ENCODE results near the gene RGS7BP. TPM values are rescaled to one million over a fixed set of nuclear protein-coding genes. Genes with fewer than 3 reads are reported as not detected.

RGS7BP gene
- total and polyA plus RNA-seq, 4 donors, result 0.47 to 1.9 (median 1.1) TPM

DNA sequence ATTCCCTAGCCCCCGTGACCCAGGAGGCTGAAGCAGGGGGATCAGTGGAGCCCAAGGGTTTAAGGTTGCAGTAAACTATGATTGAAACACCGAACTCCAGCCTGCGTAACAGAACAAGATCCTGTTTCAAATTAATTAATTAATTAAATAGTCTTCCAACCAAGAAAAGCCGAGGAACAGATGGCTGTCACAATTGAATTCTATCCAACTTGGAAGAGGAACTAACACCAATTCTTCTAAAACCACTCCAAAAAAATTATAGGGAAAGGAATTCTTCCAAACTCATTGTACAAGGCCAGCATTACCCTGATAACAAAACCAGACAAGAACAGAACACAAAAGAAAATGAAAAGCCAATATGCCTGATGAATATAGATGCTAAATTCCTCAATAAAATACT is 43.4 kb upstream of the RGS7BP start:
- Histone ChIP-seq H3K9me3 (ENCODE audit: control insufficient read depth in 4 of 4, low read length in 3 of 4) (peaks cover 0 to 9% (median 3%) of the 10 kb centered on the region in 4 donors), H3K27me3 (ENCODE audit: control insufficient read depth in 4 of 4, insufficient read depth in 4 of 4, low read length in 3 of 4) (no peaks in the 10 kb centered on the region), H3K4me3 (ENCODE audit: low read depth in 1 of 3, low read length in 3 of 3) (no peak overlapping the region), H3K27ac (ENCODE audit: low read depth in 1 of 2, low read length in 2 of 2) (no peak overlapping the region), H3K36me3 (ENCODE audit: control insufficient read depth in 4 of 4, insufficient read depth in 3 of 4, low read depth in 1 of 4, low read length in 3 of 4) (no peaks in the 10 kb centered on the region), H3K4me1 (ENCODE audit: control insufficient read depth in 4 of 4, insufficient read depth in 4 of 4, low read length in 3 of 4) (no peaks in the 10 kb centered on the region), H3K9ac (ENCODE audit: low read depth in 1 of 2, low read length in 2 of 2) (no peak overlapping the region)
- TF ChIP-seq FOXA1 (IDR thresholded peaks at IDR 0.05) (no peak), JUND (IDR thresholded peaks at IDR 0.05) (no peak), NR2F2 (IDR thresholded peaks at IDR 0.05) (no peak), HNF4G (IDR thresholded peaks at IDR 0.05) (no peak), REST (IDR thresholded peaks at IDR 0.05) (no peak), YY1 (IDR thresholded peaks at IDR 0.05) (no peak)
- WGBS, result 68% methylated on average over 4 of the region's 4 CpGs
- no peak for DNase-seq (ENCODE audit: low spot score)

GRCh38 chr5:64486163-64486562 is 19.7 kb upstream of the RGS7BP start:
- Histone ChIP-seq H3K4me3 (ENCODE audit: low read depth in 1 of 3, low read length in 3 of 3) (no peak overlapping the region), H3K9me3 (ENCODE audit: control insufficient read depth in 4 of 4, low read length in 3 of 4) (peaks cover 0 to 4% (median 2%) of the 10 kb centered on the region in 4 donors), H3K36me3 (ENCODE audit: control insufficient read depth in 4 of 4, insufficient read depth in 3 of 4, low read depth in 1 of 4, low read length in 3 of 4) (no peaks in the 10 kb centered on the region), H3K4me1 (ENCODE audit: control insufficient read depth in 4 of 4, insufficient read depth in 4 of 4, low read length in 3 of 4) (no peaks in the 10 kb centered on the region), H3K27me3 (ENCODE audit: control insufficient read depth in 4 of 4, insufficient read depth in 4 of 4, low read length in 3 of 4) (no peaks in the 10 kb centered on the region), H3K9ac (ENCODE audit: low read depth in 1 of 2, low read length in 2 of 2) (no peak overlapping the region), H3K27ac (ENCODE audit: low read depth in 1 of 2, low read length in 2 of 2) (no peak overlapping the region)
- TF ChIP-seq MAX (IDR thresholded peaks at IDR 0.05), result no peak
- no peak for TF ChIP-seq EGR1 (IDR thresholded peaks at IDR 0.05; ENCODE audit: low read depth in 2 of 2)
- no peak for TF ChIP-seq GABPA (IDR thresholded peaks at IDR 0.05 in 1 of 2, conservative IDR thresholded peaks at IDR 0.05 in 1 of 2)
- no peak for TF ChIP-seq RXRA (IDR thresholded peaks at IDR 0.05)
- no peak for TF ChIP-seq TAF1 (conservative IDR thresholded peaks at IDR 0.05)
- TF ChIP-seq FOXA1 (IDR thresholded peaks at IDR 0.05), result no peak
- TF ChIP-seq HNF4A (conservative IDR thresholded peaks at IDR 0.05), result no peak
- 49% methylated on average over 2 of the region's 2 CpGs for WGBS
- no peak for DNase-seq (ENCODE audit: low spot score)

GRCh38 chr5:64487283-64487682 is 18.5 kb upstream of the RGS7BP start:
- H3K4me1 ChIP-seq (ENCODE audit: control insufficient read depth in 4 of 4, insufficient read depth in 4 of 4, low read length in 3 of 4), result no peaks in the 10 kb centered on the region
- no peak overlapping the region for H3K9ac ChIP-seq (ENCODE audit: low read depth in 1 of 2, low read length in 2 of 2)
- H3K36me3 ChIP-seq (ENCODE audit: control insufficient read depth in 4 of 4, insufficient read depth in 3 of 4, low read depth in 1 of 4, low read length in 3 of 4), result no peaks in the 10 kb centered on the region
- peaks cover 0 to 4% (median 2%) of the 10 kb centered on the region in 4 donors for H3K9me3 ChIP-seq (ENCODE audit: control insufficient read depth in 4 of 4, low read length in 3 of 4)
- no peak for DNase-seq (ENCODE audit: low spot score)
- no peaks in the 10 kb centered on the region for H3K27me3 ChIP-seq (ENCODE audit: control insufficient read depth in 4 of 4, insufficient read depth in 4 of 4, low read length in 3 of 4)
- no peak overlapping the region for H3K27ac ChIP-seq (ENCODE audit: low read depth in 1 of 2, low read length in 2 of 2)
- H3K4me3 ChIP-seq (ENCODE audit: low read depth in 1 of 3, low read length in 3 of 3), result no peak overlapping the region
- TF ChIP-seq YY1 (IDR thresholded peaks at IDR 0.05) (no peak), GABPA (IDR thresholded peaks at IDR 0.05 in 1 of 2, conservative IDR thresholded peaks at IDR 0.05 in 1 of 2) (no peak), HNF4A (conservative IDR thresholded peaks at IDR 0.05) (no peak), TAF1 (conservative IDR thresholded peaks at IDR 0.05) (no peak), EGR1 (IDR thresholded peaks at IDR 0.05; ENCODE audit: low read depth in 2 of 2) (no peak), NR2F2 (IDR thresholded peaks at IDR 0.05) (no peak), ATF3 (IDR thresholded peaks at IDR 0.05) (no peak), HNF4G (IDR thresholded peaks at IDR 0.05) (no peak), MAX (IDR thresholded peaks at IDR 0.05) (no peak), REST (IDR thresholded peaks at IDR 0.05) (no peak), CTCF (IDR thresholded peaks at IDR 0.05; ENCODE audit: low read depth, low read length, missing input control) (no peak), SP1 (IDR thresholded peaks at IDR 0.05) (no peak)
